GM19324 (cell line): Measurements from ENCODE around the gene ALK.

Experiments
- ATAC-seq: cut with Tn5 transposase; IDR thresholded peaks from one replicate; pipeline ENCODE4 v1.9.1; 2021; ENCODE audit warnings: mild to moderate bottlenecking, moderate library complexity; ENCODE audit not compliant: unreplicated experiment, low FRiP score

Gene ALK

GRCh38 chr2:29617351-29617750 lies 304.0 kb downstream of the ALK start:
- ATAC-seq: no peak

- ATAC-seq: no peak
Measured at GRCh38 chr2:29616569-29616968, 304.8 kb downstream of the ALK start.

GRCh38 chr2:29615841-29616240 lies 305.5 kb downstream of the ALK start:
- ATAC-seq: no peak

GRCh38 chr2:29615183-29615582 lies 306.2 kb downstream of the ALK start:
- ATAC-seq: no peak

GRCh38 chr2:29614295-29614830 lies 307.0 kb downstream of the ALK start:
- no peak for ATAC-seq

- ATAC-seq: no peak
Measured at GRCh38 chr2:29613792-29614266, 307.6 kb downstream of the ALK start.

- no peak for ATAC-seq
Measured at GRCh38 chr2:29613067-29613466, 308.3 kb downstream of the ALK start.

- ATAC-seq: no peak
Measured at GRCh38 chr2:29612568-29612967, 308.8 kb downstream of the ALK start.

GRCh38 chr2:29611850-29612249 lies 309.5 kb downstream of the ALK start:
- ATAC-seq: no peak

GRCh38 chr2:29611261-29611660 lies 310.1 kb downstream of the ALK start:
- ATAC-seq: no peak

GRCh38 chr2:29610569-29610968 lies 310.8 kb downstream of the ALK start:
- no peak for ATAC-seq

GRCh38 chr2:29607038-29607420 lies 314.4 kb downstream of the ALK start:
- ATAC-seq: no peak

- no peak for ATAC-seq
Measured at GRCh38 chr2:29606104-29607037, 315.0 kb downstream of the ALK start.

GRCh38 chr2:29603341-29603740 lies 318.0 kb downstream of the ALK start:
- ATAC-seq: no peak

- ATAC-seq: no peak
Measured at GRCh38 chr2:29601872-29602271, 319.5 kb downstream of the ALK start.

GRCh38 chr2:29601321-29601720 lies 320.1 kb downstream of the ALK start:
- ATAC-seq: no peak

- ATAC-seq: no peak
Measured at GRCh38 chr2:29599946-29600345, 321.4 kb downstream of the ALK start.

- ATAC-seq: no peak
Measured at GRCh38 chr2:29598978-29599377, 322.4 kb downstream of the ALK start.

- ATAC-seq: no peak
Measured at GRCh38 chr2:29597035-29597434, 324.4 kb downstream of the ALK start.

GRCh38 chr2:29596584-29596983 lies 324.8 kb downstream of the ALK start:
- no peak for ATAC-seq

- ATAC-seq: no peak
Measured at GRCh38 chr2:29591600-29591999, 329.8 kb downstream of the ALK start.

GRCh38 chr2:29590211-29590610 lies 331.2 kb downstream of the ALK start:
- no peak for ATAC-seq
